Cardiac septum (tissue), 1 donor: ENCODE measurements around the gene IL1RL2. TPM values are rescaled to one million over a fixed set of nuclear protein-coding genes. Genes with fewer than 3 reads are reported as not detected.

Source experiments
- DNase-seq: peaks from one replicate; pipeline ENCODE4 v3.0.0-alpha.2; 2020; ENCODE audit warnings: low spot score
- intact Hi-C: fragments of 100-400 bp; cut with DNase I; formaldehyde crosslinking; loops from one replicate; pipeline ENCODE4 v1.14.0; 2022
- total RNA-seq: library from RNA; stranded (reverse); fragmentation: NEBNext Ultra II Directional; extraction: Animal tissue kit (Norgen Biotek cat#: 25700); gene quantifications from one replicate; pipeline ENCODE4 v1.2.1, GENCODE V29; 2021
- donor health status: DM: no; HTN: no; CAD: no.

The IL1RL2 gene
- total RNA-seq, 1 donor from 2014 or later = 0.35 TPM

GRCh38 chr2:102187496-102188150 is 800 bp downstream of the IL1RL2 start:
- peak; percentile 85 for DNase-seq
- intact Hi-C loops = loop anchor here (10.0 kb wide), 1 partner anchor 257 kb away; no protein-coding TSS in a partner anchor

- no peak for DNase-seq
- intact Hi-C loops = no loop called here
Measured at GRCh38 chr2:102190430-102191107, 3.7 kb downstream of the IL1RL2 start.

- DNase-seq = no peak
- intact Hi-C loops = no loop called here
Measured at GRCh38 chr2:102191501-102191900, 4.7 kb downstream of the IL1RL2 start.

- intact Hi-C loops = no loop called here
- no peak for DNase-seq
Measured at GRCh38 chr2:102193074-102193473, 6.3 kb downstream of the IL1RL2 start.

GRCh38 chr2:102194609-102195268 is 7.9 kb downstream of the IL1RL2 start:
- intact Hi-C loops = no loop called here
- no peak for DNase-seq

GRCh38 chr2:102197389-102198137 is 10.7 kb downstream of the IL1RL2 start:
- DNase-seq = no peak
- intact Hi-C loops = no loop called here

GRCh38 chr2:102200539-102200938 is 13.7 kb downstream of the IL1RL2 start:
- intact Hi-C loops = no loop called here
- DNase-seq = no peak

GRCh38 chr2:102204638-102205037 is 17.8 kb downstream of the IL1RL2 start:
- no peak for DNase-seq
- intact Hi-C loops = no loop called here

GRCh38 chr2:102206666-102207341 is 20.0 kb downstream of the IL1RL2 start:
- DNase-seq = no peak
- intact Hi-C loops = no loop called here

- intact Hi-C loops = no loop called here
- DNase-seq = no peak
Measured at GRCh38 chr2:102208774-102209173, 22.0 kb downstream of the IL1RL2 start.

- intact Hi-C loops = no loop called here
- no peak for DNase-seq
Measured at GRCh38 chr2:102209474-102209873, 22.7 kb downstream of the IL1RL2 start.

- no peak for DNase-seq
- intact Hi-C loops = no loop called here
Measured at GRCh38 chr2:102217032-102217431, 30.2 kb downstream of the IL1RL2 start.

GRCh38 chr2:102224824-102225739 is 38.3 kb downstream of the IL1RL2 start:
- intact Hi-C loops = no loop called here
- DNase-seq = no peak

GRCh38 chr2:102226171-102226570 is 39.3 kb downstream of the IL1RL2 start:
- DNase-seq = no peak
- intact Hi-C loops = no loop called here

GRCh38 chr2:102226612-102227391 is 40.0 kb downstream of the IL1RL2 start:
- intact Hi-C loops = no loop called here
- DNase-seq = no peak

- intact Hi-C loops = no loop called here
- DNase-seq = no peak
Measured at GRCh38 chr2:102229141-102229769, 42.4 kb downstream of the IL1RL2 start.

GRCh38 chr2:102230410-102230909 is 43.6 kb downstream of the IL1RL2 start:
- intact Hi-C loops = no loop called here
- no peak for DNase-seq
